IPS-15b (cell line): Measurements from ENCODE around the gene FAM177B.
A peak's percentile ranks its signal among the peaks of the same experiment; 100 is the strongest.

Source experiments
- H3K27me3 ChIP-seq: one replicate; pipeline ENCODE4 v1.6.1; 2013; ENCODE audit warnings: low read length; ENCODE audit not compliant: control insufficient read depth, insufficient read depth
- H3K36me3 ChIP-seq: one replicate; pipeline ENCODE4 v1.6.1; 2013; ENCODE audit warnings: low read length; ENCODE audit not compliant: control insufficient read depth, insufficient read depth
- H3K4me1 ChIP-seq: one replicate; pipeline ENCODE4 v1.6.1; 2013; ENCODE audit warnings: mild to moderate bottlenecking, low read length; ENCODE audit not compliant: control insufficient read depth, insufficient read depth
- H3K4me3 ChIP-seq: one replicate; pipeline ENCODE4 v1.5.1; 2013; ENCODE audit warnings: low read depth, low read length
- H3K9ac ChIP-seq: one replicate; pipeline ENCODE4 v1.6.1; 2013; ENCODE audit warnings: low read depth, mild to moderate bottlenecking, low read length
- H3K9me3 ChIP-seq: one replicate; pipeline ENCODE4 v1.6.1; 2013; ENCODE audit warnings: mild to moderate bottlenecking, low read length; ENCODE audit not compliant: control insufficient read depth, insufficient read depth

FAM177B gene

GRCh38 chr1:222736972-222737371 is at the start of gene FAM177B:
FAM177B (plus strand) TSS chr1:222737202; CDS start chr1:222746546, 9,344 bp downstream.
- no peaks in the 10 kb centered on the region for H3K36me3 ChIP-seq
- H3K27me3 ChIP-seq, result no peaks in the 10 kb centered on the region
- H3K9ac ChIP-seq, result no peak within 1 kb of the TSS
- no peaks in the 10 kb centered on the region for H3K9me3 ChIP-seq
- peak within 1 kb of the TSS; percentile 14 for H3K4me3 ChIP-seq
- H3K4me1 ChIP-seq, result peaks cover 15% of the 10 kb centered on the region

GRCh38 chr1:222691016-222691415 is 46.0 kb upstream of the FAM177B start:
- H3K4me1 ChIP-seq, result no peaks in the 10 kb centered on the region
- H3K4me3 ChIP-seq, result no peak overlapping the region
- no peaks in the 10 kb centered on the region for H3K27me3 ChIP-seq
- H3K36me3 ChIP-seq, result peaks cover 6% of the 10 kb centered on the region
- no peak overlapping the region for H3K9ac ChIP-seq
- no peaks in the 10 kb centered on the region for H3K9me3 ChIP-seq

- Histone ChIP-seq H3K4me1 (no peaks in the 10 kb centered on the region), H3K9me3 (no peaks in the 10 kb centered on the region), H3K4me3 (no peak overlapping the region), H3K36me3 (no peaks in the 10 kb centered on the region), H3K27me3 (no peaks in the 10 kb centered on the region), H3K9ac (no peak overlapping the region)
Observed at GRCh38 chr1:222694927-222695326, 42.1 kb upstream of the FAM177B start.

GRCh38 chr1:222696741-222697140 is 40.3 kb upstream of the FAM177B start:
- no peaks in the 10 kb centered on the region for H3K27me3 ChIP-seq
- no peak overlapping the region for H3K4me3 ChIP-seq
- H3K9ac ChIP-seq, result no peak overlapping the region
- no peaks in the 10 kb centered on the region for H3K4me1 ChIP-seq
- peaks cover 5% of the 10 kb centered on the region for H3K36me3 ChIP-seq
- no peaks in the 10 kb centered on the region for H3K9me3 ChIP-seq

- Histone ChIP-seq H3K9ac (no peak overlapping the region), H3K36me3 (peaks cover 6% of the 10 kb centered on the region)
Observed at GRCh38 chr1:222697203-222697602, 39.8 kb upstream of the FAM177B start.

GRCh38 chr1:222697826-222698225 is 39.2 kb upstream of the FAM177B start:
- H3K36me3 ChIP-seq, result peaks cover 12% of the 10 kb centered on the region
- H3K27me3 ChIP-seq, result no peaks in the 10 kb centered on the region
- no peak overlapping the region for H3K4me3 ChIP-seq
- no peaks in the 10 kb centered on the region for H3K9me3 ChIP-seq
- H3K9ac ChIP-seq, result no peak overlapping the region
- no peaks in the 10 kb centered on the region for H3K4me1 ChIP-seq

More at GRCh38 chr1:222697203-222697602, 39.8 kb upstream of the FAM177B start:
- Histone ChIP-seq H3K9me3 (no peaks in the 10 kb centered on the region), H3K27me3 (no peaks in the 10 kb centered on the region), H3K4me3 (no peak overlapping the region), H3K4me1 (no peaks in the 10 kb centered on the region)

GRCh38 chr1:222702210-222702609 is 34.8 kb upstream of the FAM177B start:
- Histone ChIP-seq H3K27me3 (no peaks in the 10 kb centered on the region), H3K4me1 (no peaks in the 10 kb centered on the region), H3K4me3 (no peak overlapping the region), H3K9ac (no peak overlapping the region), H3K9me3 (no peaks in the 10 kb centered on the region), H3K36me3 (peaks cover 12% of the 10 kb centered on the region)

- no peaks in the 10 kb centered on the region for H3K4me1 ChIP-seq
- no peak overlapping the region for H3K4me3 ChIP-seq
- H3K9ac ChIP-seq, result no peak overlapping the region
- no peaks in the 10 kb centered on the region for H3K27me3 ChIP-seq
- peaks cover 12% of the 10 kb centered on the region for H3K36me3 ChIP-seq
- no peaks in the 10 kb centered on the region for H3K9me3 ChIP-seq
Observed at GRCh38 chr1:222704260-222704659, 32.7 kb upstream of the FAM177B start.

- no peak overlapping the region for H3K9ac ChIP-seq
- H3K36me3 ChIP-seq, result peaks cover 7% of the 10 kb centered on the region
- no peaks in the 10 kb centered on the region for H3K9me3 ChIP-seq
- H3K27me3 ChIP-seq, result no peaks in the 10 kb centered on the region
- H3K4me3 ChIP-seq, result no peak overlapping the region
- H3K4me1 ChIP-seq, result no peaks in the 10 kb centered on the region
Observed at GRCh38 chr1:222706815-222707214, 30.2 kb upstream of the FAM177B start.

GRCh38 chr1:222709700-222710153 is 27.3 kb upstream of the FAM177B start:
- H3K9ac ChIP-seq, result no peak overlapping the region
- no peak overlapping the region for H3K4me3 ChIP-seq
- H3K4me1 ChIP-seq, result no peaks in the 10 kb centered on the region

GRCh38 chr1:222711319-222712252 is 25.4 kb upstream of the FAM177B start:
- H3K4me1 ChIP-seq, result no peaks in the 10 kb centered on the region
- H3K27me3 ChIP-seq, result no peaks in the 10 kb centered on the region
- H3K4me3 ChIP-seq, result peak overlapping the region; percentile 98
- no peaks in the 10 kb centered on the region for H3K9me3 ChIP-seq
- peak overlapping the region; percentile 73 for H3K9ac ChIP-seq
- no peaks in the 10 kb centered on the region for H3K36me3 ChIP-seq

More at GRCh38 chr1:222709700-222710153, 27.3 kb upstream of the FAM177B start:
- Histone ChIP-seq H3K36me3 (no peaks in the 10 kb centered on the region), H3K27me3 (no peaks in the 10 kb centered on the region), H3K9me3 (no peaks in the 10 kb centered on the region)
